Thymus (tissue), 11 donors: ENCODE results near the gene GPR150. TPM values are rescaled to one million over a fixed set of nuclear protein-coding genes. Genes with fewer than 3 reads are reported as not detected.

ENCODE experiments used
- DNase-seq, 9 donors: peaks; one replicate each; pipeline ENCODE4 v3.0.0-alpha.2; 2013; ENCODE audit warnings: low spot score in 9 of 9, low read depth in 6 of 9, missing footprints in 1 of 9
- H3K27ac ChIP-seq, 2 donors: one replicate each; pipeline ENCODE4 v1.5.1; 2013; ENCODE audit warnings: control low read depth in 1 of 2, low read depth in 1 of 2, low read length in 1 of 2, mild to moderate bottlenecking in 1 of 2, moderate library complexity in 1 of 2
- H3K27me3 ChIP-seq, 2 donors: one replicate each; pipeline ENCODE4 v1.5.1; 2013; ENCODE audit warnings: low read length in 1 of 2; ENCODE audit not compliant: control insufficient read depth in 2 of 2, insufficient read depth in 1 of 2
- H3K36me3 ChIP-seq, 2 donors: one replicate each; pipeline ENCODE4 v1.5.1; 2013; ENCODE audit warnings: low read length in 1 of 2, mild to moderate bottlenecking in 1 of 2, moderate library complexity in 1 of 2; ENCODE audit not compliant: control insufficient read depth in 2 of 2, insufficient read depth in 2 of 2
- H3K4me1 ChIP-seq, 2 donors: one replicate each; pipeline ENCODE4 v1.5.1; 2013; ENCODE audit warnings: low read length in 2 of 2; ENCODE audit not compliant: control insufficient read depth in 2 of 2, insufficient read depth in 2 of 2
- H3K4me3 ChIP-seq, 2 donors: one replicate each; pipeline ENCODE4 v1.5.1; 2013; ENCODE audit warnings: low read length in 2 of 2, control low read depth in 1 of 2, mild to moderate bottlenecking in 1 of 2
- H3K9me3 ChIP-seq, 2 donors: one replicate each; pipeline ENCODE4 v1.5.1; 2013; ENCODE audit warnings: low read length in 1 of 2, mild to moderate bottlenecking in 1 of 2; ENCODE audit not compliant: control insufficient read depth in 2 of 2, insufficient read depth in 1 of 2
- WGBS: extraction: QIAGEN DNeasy Blood & Tissue Kit; methylation state at CpG from one replicate; pipeline ENCODE4 v1.1.7; 2013; 5-methylcytosine and 5-hydroxymethylcytosine counted together
- polyA plus RNA-seq: library from polyadenylated mRNA; stranded (reverse); fragments of 200-250 nt; gene quantifications from one replicate; pipeline ENCODE4 v1.2.3, GENCODE V29; 2013
- total RNA-seq: library from RNA; stranded (reverse); fragments of 120-200 nt; gene quantifications from one replicate; pipeline ENCODE4 v1.2.4, GENCODE V29; 2013
- donor health status: healthy.

The GPR150 gene
- total and polyA plus RNA-seq, 2 donors: 0.19 to 0.89 TPM

- WGBS: 98% methylated on average over 5 of the region's 5 CpGs
- Histone ChIP-seq H3K36me3 (no peaks in the 10 kb centered on the region), H3K27me3 (no peaks in the 10 kb centered on the region), H3K4me3 (no peak overlapping the region), H3K4me1 (no peaks in the 10 kb centered on the region), H3K9me3 (no peaks in the 10 kb centered on the region), H3K27ac (no peak overlapping the region)
- no peak for DNase-seq
These were observed 50.1 kb downstream of the GPR150 start for GRCh38 chr5:95669985-95670384.

GRCh38 chr5:95670568-95670967 is 50.7 kb downstream of the GPR150 start:
- no peaks in the 10 kb centered on the region for H3K27me3 ChIP-seq
- no peak overlapping the region for H3K4me3 ChIP-seq
- WGBS: 97% methylated on average over 3 of the region's 3 CpGs
- no peak overlapping the region for H3K27ac ChIP-seq
- no peaks in the 10 kb centered on the region for H3K9me3 ChIP-seq
- H3K4me1 ChIP-seq: no peaks in the 10 kb centered on the region
- no peak for DNase-seq
- H3K36me3 ChIP-seq: no peaks in the 10 kb centered on the region

Other genes starting within 250 kb of the GPR150 start
- gene FAM81B, start 228.7 kb upstream of the GPR150 start, total RNA-seq: 0.14 TPM
- gene FAM81B, start 228.7 kb upstream of the GPR150 start, polyA plus RNA-seq: 0.66 TPM
- 68.1 TPM for gene SKIC3, start 65.1 kb upstream of the GPR150 start, total RNA-seq
- 37.5 TPM for gene SKIC3, start 65.1 kb upstream of the GPR150 start, polyA plus RNA-seq
- gene ARSK, start 65.0 kb upstream of the GPR150 start, total RNA-seq: 4.6 TPM
- gene ARSK, start 65.0 kb upstream of the GPR150 start, polyA plus RNA-seq: 5.3 TPM
- 10.9 TPM for gene RFESD, start 26.7 kb downstream of the GPR150 start, total RNA-seq
- 6.6 TPM for gene RFESD, start 26.7 kb downstream of the GPR150 start, polyA plus RNA-seq
- gene SPATA9, start 62.9 kb downstream of the GPR150 start, total RNA-seq: 0.19 TPM
- gene SPATA9, start 62.9 kb downstream of the GPR150 start, polyA plus RNA-seq: 0.68 TPM
- gene RHOBTB3, start 111.2 kb downstream of the GPR150 start, total RNA-seq: 33.4 TPM
- gene RHOBTB3, start 111.2 kb downstream of the GPR150 start, polyA plus RNA-seq: 18.1 TPM
- 52.4 TPM for gene GLRX, start 202.6 kb downstream of the GPR150 start, total RNA-seq
- 119 TPM for gene GLRX, start 202.6 kb downstream of the GPR150 start, polyA plus RNA-seq